Right lobe of liver (tissue), 6 donors: Measurements from ENCODE around the gene GLYR1. TPM values are rescaled to one million over a fixed set of nuclear protein-coding genes. Genes with fewer than 3 reads are reported as not detected.
"Not testable (repeated sequence)": the region's sequence is repeated elsewhere in the genome, so short reads cannot be mapped to it uniquely, and the experiment has no call there.

Experiments used
- ATAC-seq, 4 donors: fragments of 200-7000 bp; cut with Tn5 transposase; one replicate each; pipeline ENCODE4 v1.9.1; 2020; ENCODE audit warnings: mild to moderate bottlenecking in 4 of 4, moderate library complexity in 4 of 4
- DNase-seq, 3 donors: peaks; one replicate each; pipeline ENCODE4 v3.0.0-alpha.2; 2020
- H3K27ac ChIP-seq, 3 donors: fragments of 200-600 bp; one replicate each; pipeline ENCODE4 v1.8.0; 2022
- H3K27me3 ChIP-seq, 2 donors: fragments of 200-600 bp; one replicate each; pipeline ENCODE4 v1.8.0; 2022
- H3K36me3 ChIP-seq, 4 donors: fragments of 200-600 bp; sonication (generic) in 1 of 4; one replicate each; pipeline versions ENCODE4 v1.5.1 to v1.8.0; 2017 to 2022; ENCODE audit warnings: control low read depth in 1 of 4
- H3K4me1 ChIP-seq, 4 donors: fragments of 200-600 bp; sonication (generic) in 1 of 4; one replicate each; pipeline versions ENCODE4 v1.5.1 to v1.8.0; 2017 to 2022; ENCODE audit warnings: control low read depth in 1 of 4
- H3K4me3 ChIP-seq, 3 donors: fragments of 200-600 bp; one replicate each; pipeline ENCODE4 v1.8.0; 2022
- H3K9me3 ChIP-seq, 4 donors: fragments of 200-600 bp; sonication (generic) in 1 of 4; one replicate each; pipeline versions ENCODE4 v1.5.1 to v1.8.0; 2017 to 2022; ENCODE audit warnings: control low read depth in 1 of 4
- POLR2A ChIP-seq: fragments of 450-650 bp; IDR thresholded peaks from one replicate; pipeline ENCODE4 v1.6.1; 2017; ENCODE audit warnings: antibody characterized with exemption, mild to moderate bottlenecking
- WGBS: methylation state at CpG from one replicate; pipeline ENCODE4 v1.1.6; 2018; ENCODE audit warnings: low coverage, low lambda C conversion rate; ENCODE audit not compliant: insufficient coverage; ENCODE audit errors: missing lambda C conversion rate; 5-methylcytosine and 5-hydroxymethylcytosine counted together
- intact Hi-C, 2 donors: fragments of 100-400 bp; cut with DNase I; formaldehyde crosslinking; loops; one replicate each; pipeline versions ENCODE4 v1.11.2 to v1.14.1; 2022
- total RNA-seq, 6 experiments: library from RNA; depleted of rRNA in 2 of 6; stranded (reverse); fragments of >200 nt in 2 of 6; fragmentation: NEBNext Ultra II Directional in 3 of 6; extraction: Animal tissue kit (Norgen Biotek cat#: 25700) in 3 of 6; gene quantifications; one replicate each; pipeline versions ENCODE4 v1.1.0 to v1.2.4, GENCODE V29; 2016 to 2023
- TF ChIP-seq, protein P1 (sequence below), 4 donors: fragments of 200-600 bp in 3 of 4; fragments of 450-650 bp in 1 of 4; IDR thresholded peaks; one replicate each; pipeline versions ENCODE4 v1.5.1 to v1.8.0; 2016 to 2022; ENCODE audit warnings: antibody characterized with exemption in 4 of 4, mild to moderate bottlenecking in 2 of 4
- donor health status: DM: no; HTN: yes; CAD: no.
- donor health status: DM: no; HTN: no; CAD: no.
- donor health status: DM: no; HTN: no; CAD: no.
- donor health status: DM: no; HTN: yes; CAD: no.
- donor health status: DM: no; HTN: yes; CAD: no.

Gene GLYR1
- total RNA-seq, 6 experiments from 2014 or later, result 33.1 to 55.2 (median 51.2) TPM

DNA sequence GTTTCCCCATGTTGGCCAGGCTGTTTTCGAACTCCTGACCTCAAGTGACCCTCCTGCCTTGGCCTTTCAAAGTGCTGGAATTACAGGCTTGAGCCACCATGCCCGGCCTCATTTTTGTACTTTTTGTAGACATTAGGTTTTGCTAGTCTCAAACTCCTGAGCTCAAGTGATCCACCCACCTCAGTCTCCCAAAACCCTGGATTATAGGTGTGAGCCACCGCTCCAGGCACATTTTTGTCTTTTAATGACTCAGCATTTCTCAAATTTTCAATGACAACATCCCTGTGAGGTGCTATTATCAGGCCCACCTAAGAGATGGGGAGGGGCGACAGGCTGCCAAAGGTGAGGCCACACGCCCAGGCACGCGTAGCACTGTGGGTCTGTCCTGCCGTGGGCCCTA lies 60.0 kb downstream of the GLYR1 start:
- no peak overlapping the region for H3K4me3 ChIP-seq
- 90% methylated on average over 8 of the region's 8 CpGs for WGBS
- H3K27me3 ChIP-seq, result no peaks in the 10 kb centered on the region
- intact Hi-C loops, result no loop called here
- DNase-seq (no peak), ATAC-seq (no peak)
- H3K9me3 ChIP-seq, result no peaks in the 10 kb centered on the region
- H3K27ac ChIP-seq, result no peak overlapping the region
- H3K36me3 ChIP-seq, result no peaks in the 10 kb centered on the region
- TF ChIP-seq, protein P1, sequence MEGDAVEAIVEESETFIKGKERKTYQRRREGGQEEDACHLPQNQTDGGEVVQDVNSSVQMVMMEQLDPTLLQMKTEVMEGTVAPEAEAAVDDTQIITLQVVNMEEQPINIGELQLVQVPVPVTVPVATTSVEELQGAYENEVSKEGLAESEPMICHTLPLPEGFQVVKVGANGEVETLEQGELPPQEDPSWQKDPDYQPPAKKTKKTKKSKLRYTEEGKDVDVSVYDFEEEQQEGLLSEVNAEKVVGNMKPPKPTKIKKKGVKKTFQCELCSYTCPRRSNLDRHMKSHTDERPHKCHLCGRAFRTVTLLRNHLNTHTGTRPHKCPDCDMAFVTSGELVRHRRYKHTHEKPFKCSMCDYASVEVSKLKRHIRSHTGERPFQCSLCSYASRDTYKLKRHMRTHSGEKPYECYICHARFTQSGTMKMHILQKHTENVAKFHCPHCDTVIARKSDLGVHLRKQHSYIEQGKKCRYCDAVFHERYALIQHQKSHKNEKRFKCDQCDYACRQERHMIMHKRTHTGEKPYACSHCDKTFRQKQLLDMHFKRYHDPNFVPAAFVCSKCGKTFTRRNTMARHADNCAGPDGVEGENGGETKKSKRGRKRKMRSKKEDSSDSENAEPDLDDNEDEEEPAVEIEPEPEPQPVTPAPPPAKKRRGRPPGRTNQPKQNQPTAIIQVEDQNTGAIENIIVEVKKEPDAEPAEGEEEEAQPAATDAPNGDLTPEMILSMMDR (IDR thresholded peaks at IDR 0.05), result no peak
- TF ChIP-seq POLR2A, result no peak
- H3K4me1 ChIP-seq, result peaks cover 0 to 14% (median 0%) of the 10 kb centered on the region in 4 donors

DNA sequence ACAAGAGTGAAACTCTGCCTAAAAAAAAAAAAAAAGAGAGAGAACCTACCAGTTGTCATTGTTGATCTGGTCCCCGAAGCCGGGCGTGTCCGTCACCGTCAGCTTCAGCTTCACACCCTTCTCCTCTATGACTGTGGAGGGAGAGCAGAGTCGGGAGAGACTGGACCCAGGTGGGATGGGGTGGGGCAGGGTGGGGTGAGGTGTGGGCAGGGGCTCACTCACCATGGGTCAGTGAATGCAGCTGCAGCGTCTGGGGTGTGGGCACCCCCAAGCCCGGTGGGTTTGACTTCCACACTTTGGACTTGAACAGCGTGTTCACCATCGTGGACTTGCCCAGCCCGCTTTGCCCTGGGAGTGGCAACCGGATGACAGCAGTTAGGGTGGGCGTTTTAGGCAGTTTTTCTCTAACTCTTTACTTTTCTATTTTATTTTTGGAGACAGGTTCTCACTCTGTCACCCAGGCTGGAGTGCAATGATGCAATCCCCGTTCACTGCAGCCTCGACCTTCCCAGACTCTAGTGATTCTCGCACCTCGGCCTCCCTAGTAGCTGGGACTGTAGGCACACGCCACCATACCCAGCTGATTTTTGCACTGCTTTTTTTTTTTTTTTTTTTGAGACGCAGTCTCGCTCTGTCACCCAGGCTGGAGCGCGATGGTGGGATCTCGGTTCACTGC lies 61.2 kb downstream of the GLYR1 start:
- TF ChIP-seq, protein P1 (IDR thresholded peaks at IDR 0.05), result no peak
- TF ChIP-seq POLR2A, result no peak
- H3K27ac ChIP-seq, result no peak overlapping the region
- WGBS, result 89% methylated on average over 12 of the region's 23 CpGs
- no peak overlapping the region for H3K4me3 ChIP-seq
- ATAC-seq, result no peak
- H3K9me3 ChIP-seq, result no peaks in the 10 kb centered on the region
- H3K36me3 ChIP-seq, result no peaks in the 10 kb centered on the region
- no peak for DNase-seq
- peaks cover 0 to 14% (median 0%) of the 10 kb centered on the region in 4 donors for H3K4me1 ChIP-seq
- no peaks in the 10 kb centered on the region for H3K27me3 ChIP-seq
- intact Hi-C loops, result no loop called here

DNA sequence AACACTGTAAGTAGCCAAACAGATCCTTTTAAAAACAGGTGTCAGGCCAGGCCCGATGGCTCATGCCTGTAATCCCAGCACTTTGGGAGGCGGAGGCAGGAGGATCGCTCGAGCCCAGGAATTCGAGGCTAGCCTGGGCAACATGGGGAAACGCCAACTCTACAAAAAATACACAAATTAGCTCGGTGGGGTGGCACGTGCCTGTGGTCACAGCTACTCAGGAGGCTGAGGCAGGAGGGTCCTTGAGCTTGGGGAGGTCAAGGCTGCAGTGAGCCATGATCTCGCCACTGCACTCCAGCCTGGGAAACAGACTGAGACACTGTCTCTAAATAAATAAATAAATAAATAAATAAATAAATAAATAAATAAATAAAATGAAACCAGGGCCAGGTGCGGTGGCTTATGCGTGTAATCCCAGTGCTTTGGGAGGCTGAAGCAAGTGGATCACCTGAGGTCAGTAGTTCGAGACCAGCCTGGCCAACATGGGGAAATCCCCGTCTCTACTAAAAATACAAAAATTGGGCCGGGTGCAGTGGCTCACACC lies 62.6 kb downstream of the GLYR1 start:
- H3K27me3 ChIP-seq, ATAC-seq, intact Hi-C loops, H3K36me3 ChIP-seq, H3K9me3 ChIP-seq, H3K4me3 ChIP-seq, H3K27ac ChIP-seq, DNase-seq: not testable (repeated sequence)
- WGBS, result 88% methylated on average over 13 of the region's 14 CpGs
- H3K4me1 ChIP-seq, result peaks cover 0 to 14% (median 0%) of the 10 kb centered on the region in 4 donors

DNA sequence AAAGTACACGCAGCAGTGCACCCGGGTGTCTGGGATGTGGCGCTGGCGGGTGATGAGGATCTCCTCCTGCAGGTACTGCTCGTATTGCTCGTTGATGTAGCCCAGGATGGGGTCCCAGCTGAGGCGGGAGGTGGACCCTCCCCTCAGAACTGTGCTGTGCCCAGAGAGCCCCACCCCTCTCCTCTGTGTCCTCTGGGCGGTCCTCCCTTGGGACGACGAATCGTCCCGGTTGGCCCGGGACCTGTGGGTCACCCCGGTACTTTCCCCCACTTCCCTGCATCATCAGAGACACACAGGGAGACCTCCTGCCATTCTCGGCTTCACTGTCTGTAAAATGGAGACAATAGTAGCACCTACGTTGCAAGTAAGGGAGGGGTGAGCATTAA lies 63.1 kb downstream of the GLYR1 start:
- H3K9me3 ChIP-seq, result no peaks in the 10 kb centered on the region
- intact Hi-C loops, result no loop called here
- no peak for TF ChIP-seq POLR2A
- TF ChIP-seq, protein P1 (IDR thresholded peaks at IDR 0.05), result no peak
- H3K36me3 ChIP-seq, result no peaks in the 10 kb centered on the region
- DNase-seq (no peak), ATAC-seq (peak in 1 of 4 donors; percentile 18)
- H3K27ac ChIP-seq, result no peak overlapping the region
- peaks cover 0 to 12% (median 0%) of the 10 kb centered on the region in 4 donors for H3K4me1 ChIP-seq
- 80% methylated on average over 1 of the region's 16 CpGs for WGBS
- no peaks in the 10 kb centered on the region for H3K27me3 ChIP-seq
- no peak overlapping the region for H3K4me3 ChIP-seq

DNA sequence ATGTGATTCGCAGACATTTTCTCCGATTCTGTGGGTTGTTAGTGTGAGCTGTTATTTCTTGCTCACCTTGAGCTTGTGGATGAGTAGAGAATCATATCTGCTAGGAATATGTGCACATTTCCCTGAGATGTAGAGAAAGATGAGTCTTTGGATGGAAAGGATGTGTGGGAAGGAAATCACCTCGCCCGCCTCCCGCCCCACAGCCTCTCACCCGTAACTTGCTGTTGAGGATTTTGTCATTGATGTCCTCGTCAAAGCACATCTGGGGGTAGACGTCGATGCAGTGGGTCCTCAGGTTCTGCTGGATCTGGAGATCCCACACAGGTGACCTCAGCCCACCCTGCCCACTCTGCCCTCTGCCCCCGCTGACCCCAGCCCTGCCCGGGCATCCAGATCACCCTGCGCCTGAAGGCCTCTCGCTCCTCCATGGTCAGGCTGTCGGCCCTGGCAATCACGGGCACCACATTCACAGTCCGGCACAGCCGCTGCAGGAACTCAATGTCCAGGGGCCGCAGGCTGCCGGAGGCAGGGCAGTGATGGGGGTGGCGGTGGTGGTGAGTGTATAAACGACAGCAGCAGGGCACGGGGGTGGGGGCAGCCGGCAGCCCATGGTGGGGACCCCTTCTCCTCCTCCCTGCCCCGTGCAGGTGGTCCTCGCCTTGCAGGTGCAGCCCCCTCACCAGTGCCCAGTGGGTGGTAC lies 63.7 kb downstream of the GLYR1 start:
- DNase-seq, result no peak

More for the DNA sequence above, 63.7 kb downstream of the GLYR1 start:
- intact Hi-C loops, result no loop called here
- WGBS, result 100% methylated on average over 2 of the region's 25 CpGs
- Histone ChIP-seq H3K4me3 (no peak overlapping the region), H3K9me3 (no peaks in the 10 kb centered on the region), H3K27ac (no peak overlapping the region), H3K36me3 (no peaks in the 10 kb centered on the region), H3K4me1 (peaks cover 0 to 6% (median 0%) of the 10 kb centered on the region in 4 donors), H3K27me3 (no peaks in the 10 kb centered on the region)
- TF ChIP-seq POLR2A, result no peak
- TF ChIP-seq, protein P1 (IDR thresholded peaks at IDR 0.05), result no peak
- peak in 1 of 4 donors; percentile 18 for ATAC-seq
